Mesenchymal stem cell (in vitro differentiated cells and primary cell): ENCODE results near the gene RBP3.

ENCODE experiments used
- DNase-seq: peaks from one replicate; pipeline ENCODE4 v3.0.0-alpha.2; 2013
- H2AFZ ChIP-seq: one replicate; pipeline ENCODE4 v1.6.1; 2013; ENCODE audit warnings: low read depth, mild to moderate bottlenecking, control low read depth, inconsistent platforms, low read length, moderate library complexity
- H2AK5ac ChIP-seq: 2 replicates; pipeline ENCODE4 v1.6.1; 2013; ENCODE audit warnings: low read length, moderate library complexity, mild to moderate bottlenecking, inconsistent platforms; ENCODE audit not compliant: severe bottlenecking
- H2BK120ac ChIP-seq: one replicate; pipeline ENCODE4 v1.6.1; 2013; ENCODE audit warnings: low read depth, mild to moderate bottlenecking, inconsistent platforms, low read length, moderate library complexity
- H2BK12ac ChIP-seq, 2 experiments: one replicate each; pipeline ENCODE4 v1.6.1; 2013; ENCODE audit warnings: inconsistent platforms in 2 of 2, low read length in 2 of 2, mild to moderate bottlenecking in 2 of 2, moderate library complexity in 2 of 2, control low read depth in 1 of 2
- H2BK15ac ChIP-seq: one replicate; pipeline ENCODE4 v1.6.1; 2013; ENCODE audit warnings: mild to moderate bottlenecking, low read depth, inconsistent platforms; ENCODE audit not compliant: poor library complexity, severe bottlenecking
- H2BK5ac ChIP-seq: 2 replicates; pipeline ENCODE4 v1.6.1; 2013; ENCODE audit warnings: low read depth, mild to moderate bottlenecking, low read length, control low read depth, inconsistent platforms; ENCODE audit not compliant: poor library complexity, severe bottlenecking
- H3K14ac ChIP-seq, 2 experiments: one replicate each; pipeline ENCODE4 v1.6.1; 2013; ENCODE audit warnings: inconsistent platforms in 2 of 2, low read length in 2 of 2, control low read depth in 1 of 2, mild to moderate bottlenecking in 1 of 2, moderate library complexity in 1 of 2
- H3K18ac ChIP-seq, 2 experiments: one replicate each; pipeline ENCODE4 v1.6.1; 2013; ENCODE audit warnings: inconsistent platforms in 2 of 2, low read length in 2 of 2, control low read depth in 1 of 2, low read depth in 1 of 2, mild to moderate bottlenecking in 1 of 2
- H3K23ac ChIP-seq, 2 experiments: one replicate each; pipeline ENCODE4 v1.6.1; 2013; ENCODE audit warnings: inconsistent platforms in 2 of 2, low read length in 2 of 2, mild to moderate bottlenecking in 2 of 2, moderate library complexity in 2 of 2, control low read depth in 1 of 2
- H3K27ac ChIP-seq: 2 replicates; pipeline ENCODE4 v1.5.1; 2013; ENCODE audit warnings: mild to moderate bottlenecking, moderate library complexity, low read length, control low read depth, inconsistent platforms; ENCODE audit not compliant: poor library complexity, severe bottlenecking
- H3K27me3 ChIP-seq, 2 experiments: 2 replicates each; pipeline versions ENCODE4 v1.6.1 to v1.7.0; 2013; ENCODE audit warnings: low read length in 2 of 2, mild to moderate bottlenecking in 2 of 2, moderate library complexity in 2 of 2, control low read depth in 1 of 2, inconsistent platforms in 1 of 2; ENCODE audit not compliant: control insufficient read depth in 1 of 2, insufficient read depth in 1 of 2
- H3K36me3 ChIP-seq, 2 experiments: 2 replicates each; pipeline versions ENCODE4 v1.6.1 to v1.7.0; 2013; ENCODE audit warnings: low read length in 2 of 2, control low read depth in 1 of 2, inconsistent platforms in 1 of 2, low read depth in 1 of 2, mild to moderate bottlenecking in 1 of 2; ENCODE audit not compliant: insufficient read depth in 2 of 2, control insufficient read depth in 1 of 2
- H3K4ac ChIP-seq, 2 experiments: one replicate each; pipeline ENCODE4 v1.6.1; 2013; ENCODE audit warnings: inconsistent platforms in 2 of 2, low read length in 2 of 2, mild to moderate bottlenecking in 2 of 2, moderate library complexity in 2 of 2, control low read depth in 1 of 2, low read depth in 1 of 2
- H3K4me1 ChIP-seq: 2 replicates; pipeline ENCODE4 v1.6.1; 2013; ENCODE audit warnings: low read depth, low read length, control low read depth; ENCODE audit not compliant: control insufficient read depth, insufficient read depth
- H3K4me2 ChIP-seq: 2 replicates; pipeline ENCODE4 v1.6.1; 2013; ENCODE audit warnings: low read length, mild to moderate bottlenecking, inconsistent platforms; ENCODE audit not compliant: poor library complexity, severe bottlenecking
- H3K4me3 ChIP-seq, 2 experiments: 2 replicates each; pipeline versions ENCODE4 v1.5.1 to v1.7.0; 2013; ENCODE audit warnings: low read length in 2 of 2, mild to moderate bottlenecking in 2 of 2, control low read depth in 1 of 2, low read depth in 1 of 2; ENCODE audit not compliant: insufficient read depth in 1 of 2
- H3K79me1 ChIP-seq: replicated peaks from 2 replicates; pipeline ENCODE4 v1.6.1; 2013; ENCODE audit warnings: mild to moderate bottlenecking, control low read depth, low read length, inconsistent platforms; ENCODE audit not compliant: poor library complexity, severe bottlenecking
- H3K9ac ChIP-seq: 2 replicates; pipeline ENCODE4 v1.7.0; 2013; ENCODE audit warnings: mild to moderate bottlenecking, low read length, moderate library complexity
- H3K9me3 ChIP-seq: 2 replicates; pipeline ENCODE4 v1.7.0; 2013; ENCODE audit warnings: mild to moderate bottlenecking, low read length; ENCODE audit not compliant: control insufficient read depth
- H4K8ac ChIP-seq: one replicate; pipeline ENCODE4 v1.6.1; 2013; ENCODE audit warnings: inconsistent platforms, mild to moderate bottlenecking, low read length, moderate library complexity
- H4K91ac ChIP-seq: one replicate; pipeline ENCODE4 v1.6.1; 2013; ENCODE audit warnings: mild to moderate bottlenecking, low read length, inconsistent platforms
- WGBS: methylation state at CpG from one replicate; pipeline ENCODE4 v1.1.7; 2013; ENCODE audit warnings: mixed read lengths; 5-methylcytosine and 5-hydroxymethylcytosine counted together

RBP3 gene

DNA sequence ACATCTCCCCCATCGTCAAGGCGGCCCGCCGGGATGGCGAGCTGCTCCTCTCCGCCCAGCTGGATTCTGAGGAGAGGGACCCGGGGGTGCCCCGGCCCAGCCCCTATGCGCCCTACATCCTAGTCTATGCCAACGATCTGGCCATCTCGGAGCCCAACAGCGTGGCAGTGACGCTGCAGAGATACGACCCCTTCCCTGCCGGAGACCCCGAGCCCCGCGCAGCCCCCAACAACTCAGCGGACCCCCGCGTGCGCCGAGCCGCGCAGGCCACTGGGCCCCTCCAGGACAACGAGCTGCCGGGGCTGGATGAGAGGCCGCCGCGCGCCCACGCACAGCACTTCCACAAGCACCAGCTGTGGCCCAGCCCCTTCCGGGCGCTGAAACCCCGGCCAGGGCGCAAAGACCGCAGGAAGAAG is 38.1 kb upstream of the RBP3 start:
- WGBS, result 96% methylated on average over 37 of the region's 37 CpGs
- Histone ChIP-seq H2BK15ac (no peak overlapping the region), H3K27ac (no peak overlapping the region), H4K8ac (no peak overlapping the region), H3K4me3 (no peak overlapping the region), H2AK5ac (no peak overlapping the region), H2AFZ (no peak overlapping the region), H3K79me1 (no peaks in the 10 kb centered on the region), H3K18ac (no peak overlapping the region), H2BK120ac (no peak overlapping the region), H3K4me2 (no peak overlapping the region), H2BK12ac (no peak overlapping the region), H3K9ac (no peak overlapping the region), H3K14ac (no peak overlapping the region), H3K23ac (no peak overlapping the region), H2BK5ac (no peak overlapping the region), H3K9me3 (no peaks in the 10 kb centered on the region), H4K91ac (no peak overlapping the region), H3K4me1 (no peaks in the 10 kb centered on the region), H3K36me3 (no peaks in the 10 kb centered on the region), H3K4ac (no peak overlapping the region), H3K27me3 (peaks cover 27 to 76% of the 10 kb centered on the region in 2 experiments)
- no peak for DNase-seq

DNA sequence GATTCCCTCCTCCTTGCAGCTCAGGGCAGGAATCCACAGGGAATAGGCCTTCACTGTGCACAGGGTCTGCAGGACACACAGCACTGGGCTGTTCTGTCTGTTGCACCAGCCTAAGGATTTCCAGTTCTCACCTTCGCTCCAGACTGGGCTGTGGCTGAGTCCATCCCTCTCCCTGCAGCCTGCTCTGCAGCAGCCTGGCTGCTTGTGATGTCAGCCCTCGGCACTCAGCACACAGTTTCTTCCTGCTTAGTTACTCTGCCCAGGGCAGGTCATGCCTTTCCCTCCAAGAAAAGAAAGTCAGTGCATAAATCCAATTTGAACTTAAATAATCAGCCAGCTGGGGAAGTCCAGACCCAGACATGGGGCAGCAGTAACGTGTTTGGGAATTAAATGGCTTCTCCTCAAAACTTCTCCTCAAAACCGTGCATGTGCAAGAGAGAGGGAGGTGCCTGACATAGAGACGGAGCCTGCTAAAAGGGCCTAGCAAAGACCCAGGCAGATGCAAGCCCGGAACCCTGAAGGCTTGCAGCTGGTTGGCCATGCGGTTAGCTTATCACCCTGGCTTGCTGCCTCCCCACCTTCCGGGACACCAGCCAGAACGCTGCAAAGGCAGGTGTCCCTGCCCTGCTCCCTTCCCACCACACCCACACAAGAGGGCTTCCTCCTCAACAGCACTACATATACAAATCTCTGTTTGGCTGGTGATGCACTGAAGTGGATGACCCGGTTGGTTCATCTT is 36.8 kb upstream of the RBP3 start:
- Histone ChIP-seq H3K36me3 (no peaks in the 10 kb centered on the region), H3K9me3 (no peaks in the 10 kb centered on the region), H3K4me1 (no peaks in the 10 kb centered on the region), H3K14ac (no peak overlapping the region), H3K23ac (no peak overlapping the region), H3K4me2 (no peak overlapping the region), H4K8ac (no peak overlapping the region), H3K27ac (no peak overlapping the region), H3K27me3 (peaks cover 19 to 63% of the 10 kb centered on the region in 2 experiments), H2BK15ac (no peak overlapping the region), H2BK12ac (no peak overlapping the region), H3K9ac (no peak overlapping the region), H3K4ac (no peak overlapping the region), H2AK5ac (no peak overlapping the region), H2BK5ac (no peak overlapping the region), H3K18ac (no peak overlapping the region), H2AFZ (no peak overlapping the region), H4K91ac (no peak overlapping the region), H2BK120ac (no peak overlapping the region), H3K79me1 (no peaks in the 10 kb centered on the region), H3K4me3 (no peak overlapping the region)
- DNase-seq, result no peak
- WGBS, result 72% methylated on average over 10 of the region's 10 CpGs

DNA sequence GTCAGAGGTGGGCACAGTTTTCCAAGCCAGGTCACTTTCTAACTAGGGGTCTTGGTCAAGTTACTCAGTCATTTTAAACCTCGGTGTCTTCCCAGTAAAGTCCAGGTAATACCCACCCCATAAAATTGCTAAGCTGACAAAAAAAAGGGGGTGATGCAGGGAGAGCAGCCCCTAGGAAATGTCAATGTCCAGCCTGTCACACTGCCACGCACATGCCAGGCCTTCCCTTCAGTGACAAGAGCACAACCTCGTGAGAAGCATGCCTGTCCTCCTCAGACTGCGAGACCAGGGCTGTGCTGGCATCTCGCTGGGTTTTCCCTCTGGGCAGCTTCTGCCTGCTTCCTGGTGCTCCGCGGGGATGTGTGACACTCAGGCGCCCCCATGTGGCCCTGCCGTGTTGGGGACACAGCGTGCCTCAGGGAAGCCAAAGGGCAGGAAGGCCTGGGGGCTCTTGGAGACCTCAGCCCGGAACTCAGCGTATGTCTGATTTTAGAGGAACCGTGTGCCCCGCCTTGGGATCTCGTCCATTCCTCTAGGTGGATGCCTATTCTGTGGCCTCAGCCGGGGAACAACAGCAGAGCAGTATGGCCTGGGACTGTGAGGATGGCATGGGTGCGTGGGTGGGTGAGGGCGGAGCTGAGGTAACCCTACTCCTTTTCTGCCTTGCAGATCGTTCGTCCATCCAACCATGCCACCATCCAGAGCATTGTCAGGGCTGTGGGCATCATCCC is 36.1 kb upstream of the RBP3 start:
- no peak overlapping the region for H2AFZ ChIP-seq
- H2BK15ac ChIP-seq, result no peak overlapping the region

DNA sequence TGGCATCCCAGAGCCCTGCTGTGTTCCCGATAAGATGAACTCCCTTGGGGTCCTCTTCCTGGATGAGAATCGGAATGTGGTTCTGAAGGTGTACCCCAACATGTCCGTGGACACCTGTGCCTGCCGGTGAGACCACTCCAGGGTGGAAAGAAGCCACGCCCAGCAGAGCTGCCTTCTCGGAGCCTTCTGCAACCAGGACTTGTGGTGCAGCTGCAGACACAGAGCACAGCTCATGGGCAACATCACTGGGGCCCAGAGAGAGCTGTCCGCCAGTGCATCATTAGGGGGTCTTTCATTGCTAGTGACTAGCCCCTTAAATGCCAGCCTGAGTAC is 35.5 kb upstream of the RBP3 start:
- Histone ChIP-seq H3K27me3 (peaks cover 13 to 50% of the 10 kb centered on the region in 2 experiments), H3K18ac (no peak overlapping the region), H3K9me3 (no peaks in the 10 kb centered on the region), H2AFZ (no peak overlapping the region), H3K14ac (no peak overlapping the region), H3K4me2 (no peak overlapping the region), H3K36me3 (no peaks in the 10 kb centered on the region), H3K4ac (no peak overlapping the region), H3K4me1 (no peaks in the 10 kb centered on the region), H4K8ac (no peak overlapping the region), H3K27ac (no peak overlapping the region), H2BK120ac (no peak overlapping the region), H2BK15ac (no peak overlapping the region), H4K91ac (no peak overlapping the region), H2AK5ac (no peak overlapping the region), H3K9ac (no peak overlapping the region), H3K23ac (no peak overlapping the region), H2BK5ac (no peak overlapping the region), H3K4me3 (no peak overlapping the region), H2BK12ac (no peak overlapping the region), H3K79me1 (no peaks in the 10 kb centered on the region)
- 71% methylated on average over 7 of the region's 7 CpGs for WGBS
- DNase-seq, result no peak

More for the DNA sequence above, 36.1 kb upstream of the RBP3 start:
- Histone ChIP-seq H2AK5ac (no peak overlapping the region), H2BK120ac (no peak overlapping the region), H3K4me1 (no peaks in the 10 kb centered on the region), H3K9ac (no peak overlapping the region), H3K9me3 (no peaks in the 10 kb centered on the region), H4K8ac (no peak overlapping the region), H3K27me3 (peaks cover 18 to 56% of the 10 kb centered on the region in 2 experiments), H3K4me2 (no peak overlapping the region), H2BK5ac (no peak overlapping the region), H3K36me3 (no peaks in the 10 kb centered on the region), H3K4me3 (no peak overlapping the region), H3K27ac (no peak overlapping the region), H3K23ac (no peak overlapping the region), H2BK12ac (no peak overlapping the region), H3K18ac (no peak overlapping the region), H3K4ac (no peak overlapping the region), H4K91ac (no peak overlapping the region), H3K79me1 (no peaks in the 10 kb centered on the region), H3K14ac (no peak overlapping the region)
- peak; percentile 46 for DNase-seq
- 34% methylated on average over 20 of the region's 20 CpGs for WGBS
